G401 (cell line): ENCODE data around the gene NRP2. TPM values are rescaled to one million over a fixed set of nuclear protein-coding genes. Genes with fewer than 3 reads are reported as not detected.

Experiments used
- DNase-seq: peaks from one replicate; pipeline ENCODE4 v3.0.0-alpha.2; 2015; ENCODE audit warnings: low spot score
- in situ Hi-C: cut with HindIII; loops from 2 replicates; pipeline ENCODE4 v1.10.0; 2016; ENCODE audit warnings: low sequenced_read_pairs, mixed read lengths
- total RNA-seq: library from RNA; depleted of rRNA; stranded (reverse); fragments of >200 nt; shearing (Covaris generic); gene quantifications from 2 replicates; pipeline ENCODE4 v1.2.3, GENCODE V29; 2014

Gene NRP2
- total RNA-seq, 1 experiment from 2014 or later: 7.9 TPM

DNA sequence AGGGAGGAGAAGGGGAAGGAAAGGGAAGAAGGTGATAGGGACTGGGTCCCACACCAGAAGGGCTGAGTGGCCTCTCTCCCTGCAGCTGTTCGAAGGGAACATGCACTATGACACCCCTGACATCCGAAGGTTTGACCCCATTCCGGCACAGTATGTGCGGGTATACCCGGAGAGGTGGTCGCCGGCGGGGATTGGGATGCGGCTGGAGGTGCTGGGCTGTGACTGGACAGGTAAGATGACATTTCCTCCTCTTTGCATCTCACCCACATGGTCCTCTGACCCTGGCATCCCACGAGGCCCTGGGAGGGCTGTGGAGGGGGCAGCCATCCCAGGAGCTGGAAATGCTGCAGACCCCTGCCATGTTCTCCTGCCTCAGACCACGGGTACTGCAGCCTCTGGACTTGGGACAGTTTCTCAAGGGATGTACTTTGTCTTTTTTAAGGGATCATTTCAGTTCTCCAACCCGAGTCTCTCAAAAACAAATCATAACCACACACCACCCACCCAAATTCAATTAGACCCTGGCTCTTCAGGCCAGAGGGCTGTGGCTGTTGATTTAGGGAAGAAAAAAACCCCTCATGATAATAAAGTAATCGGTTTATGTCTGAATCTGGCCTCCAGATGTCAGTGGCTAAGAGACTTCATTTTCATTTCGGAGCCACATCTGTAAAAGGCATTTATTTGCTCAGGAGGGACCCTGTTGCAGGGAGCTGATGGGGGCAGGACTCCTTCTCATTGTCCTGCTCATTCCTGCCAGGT is 63.5 kb downstream of the NRP2 start:
- no peak for DNase-seq
- in situ Hi-C loops: no loop called here

DNA sequence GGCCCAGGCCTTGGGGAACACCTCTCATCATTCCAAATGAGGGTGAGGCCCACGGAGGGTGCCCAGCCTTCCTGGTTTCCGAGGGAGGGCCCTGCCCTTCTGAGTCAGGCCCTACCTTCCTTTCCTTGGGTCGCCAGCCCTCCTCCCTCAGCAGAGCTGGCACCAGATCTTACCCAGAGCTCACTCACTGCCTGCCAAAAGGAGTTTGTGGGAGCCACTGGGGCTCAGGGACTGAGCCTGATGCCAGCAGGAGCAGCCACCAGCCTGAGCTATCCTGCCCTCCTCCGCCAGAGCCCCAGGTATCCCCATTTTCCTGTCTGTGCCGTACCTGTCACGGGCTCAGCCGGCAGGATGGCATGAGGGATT is 64.1 kb downstream of the NRP2 start:
- peak; percentile 62 for DNase-seq
- in situ Hi-C loops: no loop called here

DNA sequence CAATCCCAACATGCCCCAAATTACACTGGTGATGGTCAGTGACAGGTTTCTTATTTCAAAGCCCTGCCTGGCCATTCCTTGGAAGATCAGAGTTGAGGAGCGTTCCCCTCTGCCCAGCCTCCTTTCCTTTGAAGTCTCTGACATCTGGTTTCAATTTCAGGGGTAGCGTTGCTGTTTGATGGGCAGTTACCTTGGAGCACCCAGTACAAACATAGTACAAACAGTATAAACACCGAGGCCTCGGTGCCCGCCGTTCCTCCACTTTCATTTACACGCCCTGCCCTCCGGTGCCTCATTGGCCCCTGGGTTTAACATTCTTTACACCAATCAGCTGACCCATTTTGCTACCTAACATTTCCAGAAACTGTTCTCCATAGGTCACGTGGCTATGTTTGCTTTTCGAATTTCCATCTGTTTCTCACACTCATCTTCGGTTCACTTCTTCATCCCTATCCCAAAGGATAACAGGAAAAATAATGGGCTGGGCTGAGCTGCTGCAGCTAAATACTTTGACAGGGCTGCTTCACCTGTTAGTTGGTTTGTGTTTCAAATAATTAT is 65.6 kb downstream of the NRP2 start:
- in situ Hi-C loops: no loop called here
- DNase-seq: no peak

DNA sequence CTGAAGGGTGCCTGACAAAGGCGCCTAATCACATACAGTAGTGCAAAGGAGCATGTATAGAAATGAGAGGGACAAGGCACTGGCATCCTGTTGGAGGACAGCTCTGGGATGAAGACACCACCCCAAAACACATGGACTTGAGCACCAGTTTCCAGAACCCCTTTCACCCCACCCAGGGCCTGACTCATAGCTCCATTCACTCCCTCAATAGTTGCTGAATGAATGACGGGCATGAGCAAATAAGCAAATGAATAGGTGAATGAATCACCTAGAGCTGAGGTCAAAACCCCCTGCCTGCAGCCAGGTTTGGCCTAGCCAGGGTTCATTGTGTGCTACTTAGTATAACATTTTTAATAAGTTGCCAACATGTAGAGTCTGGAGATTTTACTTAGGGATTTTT is 66.3 kb downstream of the NRP2 start:
- in situ Hi-C loops: no loop called here
- DNase-seq: no peak

DNA sequence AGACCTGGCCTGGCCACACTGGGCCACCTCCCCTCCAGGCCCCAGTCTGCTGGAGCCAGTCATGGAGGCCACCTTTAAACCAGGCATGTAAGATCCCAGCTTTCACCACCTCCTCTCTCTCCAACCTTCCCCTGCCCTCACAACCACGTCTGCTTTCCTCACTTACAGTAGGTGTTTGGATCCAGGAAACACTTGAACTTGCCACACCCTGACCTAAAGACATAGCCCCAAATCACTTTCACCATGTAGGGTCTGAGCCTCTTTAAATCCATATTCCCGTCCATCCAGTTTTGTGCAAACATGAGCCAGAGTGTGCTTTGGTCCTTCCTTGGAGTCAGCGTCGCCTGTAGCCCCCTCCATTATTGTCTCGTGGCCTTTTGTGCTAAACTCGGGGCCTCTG is 66.8 kb downstream of the NRP2 start:
- in situ Hi-C loops: no loop called here
- no peak for DNase-seq

DNA sequence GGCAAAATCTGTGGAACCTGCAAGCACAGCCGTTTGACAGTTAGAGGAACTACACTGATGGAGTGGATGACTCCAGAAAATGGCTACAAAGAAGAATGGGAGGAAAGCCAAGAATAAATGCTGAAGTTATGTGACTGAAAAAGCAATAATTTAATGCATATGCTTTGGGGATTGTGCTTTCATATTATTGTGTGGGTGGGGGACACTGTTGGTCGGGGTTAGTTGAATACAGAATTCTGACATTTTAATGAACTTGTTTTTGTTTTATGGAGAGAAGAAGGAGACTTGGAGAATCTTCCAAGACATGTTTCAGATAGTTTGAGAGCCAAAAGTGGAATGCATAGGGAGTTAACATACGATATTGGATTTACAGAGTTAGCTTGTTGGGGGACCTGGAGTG is 68.5 kb downstream of the NRP2 start:
- in situ Hi-C loops: no loop called here
- no peak for DNase-seq

DNA sequence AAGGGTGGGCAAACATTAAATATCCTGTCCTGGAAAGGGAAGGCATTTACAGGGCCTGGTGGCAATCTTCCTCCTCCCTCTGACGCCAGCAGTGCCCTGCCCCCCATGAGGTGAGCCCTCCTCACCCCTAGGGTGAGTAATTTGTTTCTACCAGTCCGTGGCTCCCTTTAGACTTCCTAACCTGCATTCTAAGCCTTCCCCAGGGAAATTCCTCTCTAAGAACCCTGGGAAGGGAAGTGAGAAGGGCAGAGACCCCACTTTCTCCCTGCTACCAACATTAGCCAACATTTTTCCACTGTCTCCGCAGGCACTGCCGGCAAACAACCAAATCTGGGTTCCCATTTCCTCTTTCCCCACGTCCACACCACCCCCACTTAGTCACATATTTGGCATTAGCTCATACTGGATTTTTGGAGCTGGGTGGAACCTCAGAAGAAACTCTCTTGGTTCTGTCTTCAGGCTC is 69.3 kb downstream of the NRP2 start:
- no peak for DNase-seq
- in situ Hi-C loops: no loop called here

DNA sequence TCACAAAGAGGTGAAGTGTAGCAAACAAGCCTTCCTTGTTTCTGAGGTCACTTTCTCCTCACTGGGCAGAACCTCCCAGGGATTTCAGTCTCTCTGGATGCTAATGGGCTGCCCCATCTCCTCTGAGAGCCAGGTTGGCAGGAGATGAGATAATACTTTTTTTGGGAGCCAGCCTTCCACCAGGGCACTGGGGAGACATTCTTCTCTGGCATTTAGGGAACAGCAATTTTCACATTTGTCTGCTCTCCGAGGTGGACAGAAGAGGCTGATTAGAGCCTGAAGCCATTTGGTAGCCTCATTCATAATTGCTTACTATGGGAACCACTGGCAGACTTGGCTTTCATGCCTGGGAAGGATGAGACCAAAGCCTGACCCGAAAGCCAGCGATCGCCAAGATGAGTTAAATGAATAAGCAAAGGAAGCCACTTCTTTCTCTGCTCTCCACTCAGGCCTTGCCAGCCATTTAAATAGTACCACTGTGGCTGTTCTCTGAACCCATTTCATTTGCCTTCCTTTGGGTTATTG is 70.1 kb downstream of the NRP2 start:
- in situ Hi-C loops: no loop called here
- no peak for DNase-seq

DNA sequence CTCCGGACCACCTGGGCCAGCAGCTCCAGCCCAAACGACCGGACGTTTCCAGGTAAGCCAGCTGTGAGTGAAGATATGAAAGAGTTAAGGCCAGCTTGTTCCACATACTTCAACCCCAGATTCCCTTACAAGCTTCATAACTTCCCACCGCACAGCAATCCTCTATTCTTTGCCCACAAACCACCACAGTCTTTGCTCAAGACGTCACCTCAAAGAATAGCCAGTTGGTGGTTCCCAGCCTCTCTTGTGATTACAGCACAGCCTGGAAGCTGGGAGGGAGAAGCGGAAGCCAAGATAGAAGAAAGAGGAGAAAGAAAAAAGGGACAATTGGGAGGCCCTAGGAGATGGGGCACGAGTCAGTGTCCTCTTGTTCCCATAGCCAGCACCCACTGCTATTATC is 70.6 kb downstream of the NRP2 start:
- no peak for DNase-seq
- in situ Hi-C loops: no loop called here

DNA sequence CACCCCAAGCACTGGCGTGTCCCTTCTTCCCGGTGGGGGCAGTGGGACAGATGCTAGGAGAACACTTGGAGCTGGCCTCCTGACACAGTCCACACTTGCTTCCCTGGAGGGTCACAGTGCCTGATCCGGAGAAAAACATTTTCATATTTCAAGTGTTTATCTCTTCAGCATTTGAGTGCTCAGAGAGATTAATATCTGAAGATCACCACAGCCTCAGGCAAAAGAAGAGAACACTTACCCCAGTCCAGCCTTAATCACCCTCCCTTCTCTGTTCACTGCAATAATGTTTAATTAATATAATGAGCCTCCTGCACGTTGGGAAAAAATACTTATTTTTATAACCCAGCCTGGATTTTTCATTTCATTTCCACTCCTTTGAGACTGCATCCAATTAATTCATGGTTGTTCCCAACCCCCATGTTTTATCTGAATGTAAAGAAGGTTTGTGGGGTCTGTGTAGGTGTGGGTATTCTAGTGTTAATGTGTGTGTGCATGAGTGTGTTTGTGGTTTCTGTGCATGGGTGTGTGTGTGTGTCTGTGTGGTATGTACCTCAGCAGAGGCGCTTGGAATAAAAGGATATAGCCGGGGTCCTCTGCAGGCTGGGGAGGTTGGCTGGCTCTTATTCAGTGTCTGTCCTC is 72.1 kb downstream of the NRP2 start:
- DNase-seq: no peak
- in situ Hi-C loops: no loop called here

DNA sequence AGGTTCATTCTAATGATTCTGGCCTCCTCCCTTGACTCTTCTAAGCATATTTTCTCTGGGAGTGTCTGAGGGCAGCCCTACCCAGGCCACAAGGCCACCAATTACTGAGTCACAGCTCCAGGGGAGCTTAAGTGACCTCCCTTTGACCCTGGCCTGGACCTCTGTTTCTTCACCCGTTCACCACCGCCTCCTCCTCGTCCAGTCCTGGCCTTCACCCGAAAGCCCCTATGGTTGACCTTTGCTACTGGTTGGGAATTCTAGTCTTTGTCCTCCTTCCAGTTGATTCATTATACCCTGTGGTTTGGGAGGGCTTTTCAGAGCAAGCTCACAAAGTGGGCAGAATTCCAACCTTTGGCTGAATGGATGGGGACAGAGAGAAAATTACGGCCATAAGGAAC is 72.6 kb downstream of the NRP2 start:
- in situ Hi-C loops: no loop called here
- DNase-seq: no peak

DNA sequence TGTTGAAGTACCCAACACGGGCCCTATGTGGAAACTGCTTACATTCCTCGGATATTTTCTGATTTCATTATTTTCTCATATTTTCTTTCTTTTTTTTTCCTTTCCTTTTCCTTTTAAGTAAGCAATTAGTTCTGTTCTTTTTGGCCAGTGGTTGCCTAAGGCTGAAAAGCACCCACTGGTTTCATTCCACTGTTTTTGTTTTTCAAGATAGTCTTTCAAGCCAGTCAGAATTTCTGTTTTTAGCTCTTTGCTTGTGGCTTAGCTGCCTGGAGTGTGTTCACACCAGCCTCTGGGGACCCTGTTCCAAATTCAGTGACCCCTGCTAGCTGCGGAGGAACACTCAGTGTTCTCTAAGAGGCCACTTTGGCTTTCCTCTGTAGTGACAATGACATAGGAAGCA is 73.6 kb downstream of the NRP2 start:
- in situ Hi-C loops: no loop called here
- no peak for DNase-seq

DNA sequence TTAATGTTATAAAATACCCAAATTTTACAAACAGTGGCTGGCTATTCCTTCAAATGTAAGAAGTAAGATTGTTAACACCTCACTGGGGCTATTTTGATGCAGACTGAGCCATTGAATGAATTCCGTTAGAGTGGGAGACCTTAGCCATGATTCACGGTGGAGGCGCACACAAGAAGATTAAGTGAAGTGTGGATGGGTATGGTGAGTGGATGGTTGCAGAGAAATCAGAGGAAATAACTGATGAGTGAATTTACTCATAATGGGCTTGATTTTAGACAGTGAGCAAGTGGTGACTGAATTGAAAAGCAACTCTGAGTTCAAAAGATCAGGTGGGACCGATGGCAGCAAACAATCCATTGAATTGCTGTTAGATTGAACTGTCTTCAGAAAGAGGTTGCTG is 75.0 kb downstream of the NRP2 start:
- DNase-seq: no peak
- in situ Hi-C loops: no loop called here

DNA sequence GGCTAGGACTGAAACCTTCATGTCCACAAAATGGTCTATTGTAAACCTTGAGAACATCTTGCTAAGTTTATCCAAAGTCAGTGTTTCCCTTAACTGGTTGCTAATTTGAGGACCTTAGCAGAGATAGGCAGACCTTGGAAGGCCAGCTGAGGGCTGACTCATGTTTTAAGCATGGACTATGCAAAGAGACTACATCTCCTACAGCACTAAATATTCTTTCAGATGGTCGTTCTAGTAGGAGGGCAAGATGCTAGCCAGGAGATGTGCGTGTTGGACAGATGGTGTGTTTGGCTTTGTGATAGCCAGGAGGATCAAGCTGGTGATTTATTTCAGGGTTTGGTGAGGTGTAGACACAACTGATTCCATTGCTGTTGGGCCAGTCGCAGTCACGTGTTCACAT is 75.8 kb downstream of the NRP2 start:
- DNase-seq: peak; percentile 73

DNA sequence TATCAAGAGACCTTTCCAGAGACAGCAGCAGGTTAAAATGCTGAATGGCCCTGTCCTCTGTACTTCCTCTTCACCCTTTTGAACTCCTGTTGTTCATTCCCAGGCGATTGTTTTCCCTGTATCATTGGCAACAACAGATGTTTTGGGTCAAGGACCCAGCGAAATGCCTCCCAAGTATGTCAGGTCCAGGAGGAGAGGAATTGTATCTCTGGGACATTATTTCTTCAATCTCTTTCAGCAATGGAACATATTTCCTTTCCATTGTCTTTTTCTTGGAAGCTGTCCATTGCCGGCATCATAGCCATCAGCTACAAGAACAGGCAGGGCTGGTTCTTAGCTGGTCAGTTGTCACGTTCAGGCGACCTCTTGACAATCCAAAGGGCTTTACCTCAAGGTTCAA is 76.2 kb downstream of the NRP2 start:
- peak; percentile 31 for DNase-seq
- in situ Hi-C loops: no loop called here

More for the DNA sequence above, 75.8 kb downstream of the NRP2 start:
- in situ Hi-C loops: no loop called here

DNA sequence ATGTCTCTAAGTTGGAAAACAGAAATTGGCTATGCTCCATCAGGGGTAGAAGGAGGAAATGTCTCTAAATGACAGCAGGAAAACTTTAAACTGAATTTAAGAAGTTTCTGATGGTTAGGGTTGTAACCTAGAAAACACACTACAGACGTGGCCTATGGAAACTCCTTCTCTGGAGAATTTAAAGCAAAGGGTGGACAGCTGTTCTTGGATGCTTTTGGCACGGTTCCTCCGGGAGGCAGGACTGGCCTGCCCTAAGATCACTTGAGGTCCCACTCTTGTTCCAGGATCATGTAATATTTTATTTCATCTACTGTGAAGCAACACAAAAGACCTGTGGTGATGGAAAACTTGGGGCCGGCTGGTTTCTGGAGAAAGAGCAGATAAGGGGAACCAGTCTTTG is 77.0 kb downstream of the NRP2 start:
- in situ Hi-C loops: no loop called here
- DNase-seq: no peak

DNA sequence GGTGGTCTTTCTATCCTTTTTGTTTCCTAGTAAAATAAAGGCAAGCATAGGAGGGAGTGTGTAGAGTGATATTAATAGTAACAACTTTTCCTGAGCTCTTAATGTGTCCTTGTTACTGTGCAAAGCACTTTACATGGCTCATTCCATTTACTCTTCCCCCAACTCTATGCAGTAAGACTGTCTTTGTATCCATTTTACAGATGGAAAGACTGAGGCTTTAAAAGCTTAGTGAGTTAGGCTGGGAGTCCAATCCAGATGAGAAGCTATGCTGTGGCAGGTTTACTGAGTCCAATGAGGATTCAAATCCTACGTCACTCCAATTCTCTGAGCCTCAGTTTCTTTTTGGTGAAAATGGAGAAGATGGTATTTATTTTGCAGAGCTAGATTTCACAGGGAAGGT is 77.4 kb downstream of the NRP2 start:
- DNase-seq: no peak
- in situ Hi-C loops: no loop called here

DNA sequence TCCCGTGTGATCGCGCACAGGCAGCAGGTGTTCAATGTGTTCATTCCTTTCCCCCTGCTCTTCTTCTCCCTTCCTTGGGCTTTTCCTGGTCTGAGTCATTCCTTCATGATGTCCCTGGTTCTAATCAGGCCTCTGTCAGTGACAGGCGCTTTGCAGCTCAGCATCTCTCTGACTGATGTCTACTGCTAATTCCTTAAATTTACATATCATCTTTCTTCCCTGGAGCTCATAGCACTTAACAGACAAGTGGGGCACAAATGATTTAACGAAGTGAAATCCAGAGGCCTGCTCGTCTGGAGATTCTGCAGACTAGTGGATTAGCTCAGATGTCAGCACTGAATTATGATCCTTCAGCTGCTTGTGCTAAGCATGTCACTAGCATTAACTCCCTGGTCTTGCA is 77.9 kb downstream of the NRP2 start:
- DNase-seq: no peak

DNA sequence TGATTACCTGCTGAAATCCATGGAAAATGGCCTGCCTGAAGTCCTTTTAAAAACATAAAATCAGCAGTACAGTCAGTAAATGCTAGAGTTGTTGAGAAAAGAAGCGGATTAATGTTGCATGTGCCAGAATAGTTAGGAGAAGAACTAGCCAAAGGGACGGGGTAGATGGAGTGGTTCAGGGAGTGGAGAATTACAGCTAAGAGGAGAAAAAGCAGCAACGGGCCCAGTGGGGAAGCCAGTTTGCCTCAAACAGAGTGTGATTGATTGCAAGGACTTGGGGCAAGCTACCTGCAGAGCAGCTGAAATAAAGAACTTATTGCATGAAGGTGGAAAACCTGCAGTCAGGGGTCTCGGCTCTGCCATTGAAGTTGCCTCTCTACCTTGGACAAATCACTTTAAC is 79.1 kb downstream of the NRP2 start:
- in situ Hi-C loops: no loop called here
- DNase-seq: no peak

More for the DNA sequence above, 77.9 kb downstream of the NRP2 start:
- in situ Hi-C loops: no loop called here

DNA sequence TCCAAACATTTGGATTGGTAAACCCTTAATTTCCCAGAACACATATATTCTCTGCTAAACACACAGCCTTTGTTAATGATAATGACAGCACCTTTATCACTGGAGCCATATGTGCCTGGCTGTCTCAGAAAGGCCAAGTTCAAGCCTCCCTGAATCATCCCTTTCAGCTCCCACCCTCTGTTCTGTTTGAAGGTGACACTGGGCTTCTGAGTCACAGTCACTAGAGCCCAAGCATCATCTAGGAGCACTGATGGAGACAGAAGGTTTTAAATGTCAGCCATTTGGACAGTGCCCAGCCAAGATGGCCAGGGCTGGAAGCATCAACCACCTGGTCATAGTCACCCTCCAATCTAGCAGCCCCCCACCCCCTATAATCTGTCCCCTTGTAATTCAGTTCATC is 80.6 kb downstream of the NRP2 start:
- DNase-seq: peak; percentile 41
- in situ Hi-C loops: no loop called here
